Neural cell (in vitro differentiated cells): ENCODE data around the gene ADIPOR2.

Experiments used
- EZH2 ChIP-seq: fragments of 200-600, 300-800 bp; shearing (Covaris generic), sonication (generic); IDR thresholded peaks from 2 replicates; pipeline ENCODE4 v1.6.1; 2014; ENCODE audit warnings: antibody characterized with exemption, low read length, borderline replicate concordance, mild to moderate bottlenecking; ENCODE audit not compliant: insufficient read depth, poor library complexity, severe bottlenecking
- REST ChIP-seq: IDR thresholded peaks from 2 replicates; pipeline ENCODE4 v1.6.1; 2012; ENCODE audit warnings: borderline replicate concordance
- TAF1 ChIP-seq: IDR thresholded peaks from 2 replicates; pipeline ENCODE4 v1.6.1; 2012; ENCODE audit warnings: low read depth
- TF ChIP-seq, protein P1 (sequence below): fragments of 450-650 bp; IDR thresholded peaks from 2 replicates; pipeline ENCODE4 v1.5.1; 2014; ENCODE audit warnings: antibody characterized with exemption, mild to moderate bottlenecking, moderate library complexity; ENCODE audit not compliant: poor library complexity, severe bottlenecking

GRCh38 chr12:1720494-1720893 lies 29.6 kb downstream of the ADIPOR2 start:
- TF ChIP-seq, protein P1, sequence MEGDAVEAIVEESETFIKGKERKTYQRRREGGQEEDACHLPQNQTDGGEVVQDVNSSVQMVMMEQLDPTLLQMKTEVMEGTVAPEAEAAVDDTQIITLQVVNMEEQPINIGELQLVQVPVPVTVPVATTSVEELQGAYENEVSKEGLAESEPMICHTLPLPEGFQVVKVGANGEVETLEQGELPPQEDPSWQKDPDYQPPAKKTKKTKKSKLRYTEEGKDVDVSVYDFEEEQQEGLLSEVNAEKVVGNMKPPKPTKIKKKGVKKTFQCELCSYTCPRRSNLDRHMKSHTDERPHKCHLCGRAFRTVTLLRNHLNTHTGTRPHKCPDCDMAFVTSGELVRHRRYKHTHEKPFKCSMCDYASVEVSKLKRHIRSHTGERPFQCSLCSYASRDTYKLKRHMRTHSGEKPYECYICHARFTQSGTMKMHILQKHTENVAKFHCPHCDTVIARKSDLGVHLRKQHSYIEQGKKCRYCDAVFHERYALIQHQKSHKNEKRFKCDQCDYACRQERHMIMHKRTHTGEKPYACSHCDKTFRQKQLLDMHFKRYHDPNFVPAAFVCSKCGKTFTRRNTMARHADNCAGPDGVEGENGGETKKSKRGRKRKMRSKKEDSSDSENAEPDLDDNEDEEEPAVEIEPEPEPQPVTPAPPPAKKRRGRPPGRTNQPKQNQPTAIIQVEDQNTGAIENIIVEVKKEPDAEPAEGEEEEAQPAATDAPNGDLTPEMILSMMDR, result no peak
- no peak for TF ChIP-seq REST
- TF ChIP-seq EZH2, result no peak
- no peak for TF ChIP-seq TAF1
